ENCODE results near the gene XXYLT1. TPM values are rescaled to one million over a fixed set of nuclear protein-coding genes. Genes with fewer than 3 reads are reported as not detected.

The XXYLT1 gene
- total RNA-seq, 1 donor from 2014 or later, result 41.1 TPM

GRCh38 chr3:195113536-195114425, 157.2 kb downstream of the XXYLT1 start:
- no peaks in the 10 kb centered on the region for H3K9me3 Mint-ChIP-seq
- no peak overlapping the region for H3K4me3 Mint-ChIP-seq
- DNase-seq (ENCODE audit: low read depth, low spot score), result no peak
- H3K27ac Mint-ChIP-seq (ENCODE audit: unreplicated experiment), result no peak overlapping the region
- no peaks in the 10 kb centered on the region for H3K27me3 Mint-ChIP-seq (ENCODE audit: low read depth)
- H3K36me3 Mint-ChIP-seq (ENCODE audit: low read depth), result no peaks in the 10 kb centered on the region
- TF ChIP-seq CTCF (conservative IDR thresholded peaks at IDR 0.05), result no peak
- peaks cover 15% of the 10 kb centered on the region for H3K4me1 Mint-ChIP-seq

DNA sequence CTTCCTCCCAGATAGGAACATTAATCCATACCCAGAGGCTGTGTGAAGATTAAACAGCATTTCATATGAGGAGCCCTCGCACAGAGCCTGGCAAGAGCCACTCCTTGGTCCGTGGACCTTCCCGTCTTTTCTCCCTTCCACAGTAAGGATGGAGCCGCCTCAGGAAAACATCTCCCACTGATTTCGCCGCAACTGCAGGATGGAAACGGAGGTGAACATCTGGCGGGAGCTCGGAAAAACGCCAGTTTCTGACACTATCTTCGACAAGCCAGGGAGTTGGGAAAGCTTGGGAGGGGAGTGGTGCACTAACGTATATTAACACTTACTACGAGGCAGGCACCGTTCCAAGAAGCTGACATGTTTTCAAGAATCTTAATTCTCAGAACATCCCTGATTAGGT, 157.9 kb downstream of the XXYLT1 start:
- no peaks in the 10 kb centered on the region for H3K36me3 Mint-ChIP-seq (ENCODE audit: low read depth)
- H3K27me3 Mint-ChIP-seq (ENCODE audit: low read depth), result no peaks in the 10 kb centered on the region
- no peak for DNase-seq (ENCODE audit: low read depth, low spot score)
- H3K9me3 Mint-ChIP-seq, result no peaks in the 10 kb centered on the region
- no peak overlapping the region for H3K27ac Mint-ChIP-seq (ENCODE audit: unreplicated experiment)
- TF ChIP-seq CTCF (conservative IDR thresholded peaks at IDR 0.05), result no peak
- H3K4me3 Mint-ChIP-seq, result no peak overlapping the region
- peaks cover 13% of the 10 kb centered on the region for H3K4me1 Mint-ChIP-seq

DNA sequence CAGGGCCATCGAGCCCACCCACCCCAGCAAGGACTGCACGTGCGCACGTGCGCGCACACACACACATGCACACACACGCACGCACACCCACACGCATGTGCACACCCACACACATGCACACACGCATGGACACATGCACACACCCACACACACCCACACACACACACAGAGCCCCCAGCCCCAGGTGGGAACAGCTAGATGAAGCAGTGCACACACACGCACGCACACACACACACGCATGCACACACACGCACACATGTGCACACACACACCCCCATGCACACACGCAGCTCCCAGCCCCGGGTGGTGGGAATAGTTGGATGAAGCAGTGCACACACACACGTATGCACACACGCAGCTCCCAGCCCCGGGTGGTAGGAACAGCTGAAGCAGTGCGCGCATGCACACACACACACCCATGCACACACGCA, 158.6 kb downstream of the XXYLT1 start:
- no peak for TF ChIP-seq CTCF (conservative IDR thresholded peaks at IDR 0.05)
- H3K27me3 Mint-ChIP-seq (ENCODE audit: low read depth), result no peaks in the 10 kb centered on the region
- no peaks in the 10 kb centered on the region for H3K36me3 Mint-ChIP-seq (ENCODE audit: low read depth)

DNA sequence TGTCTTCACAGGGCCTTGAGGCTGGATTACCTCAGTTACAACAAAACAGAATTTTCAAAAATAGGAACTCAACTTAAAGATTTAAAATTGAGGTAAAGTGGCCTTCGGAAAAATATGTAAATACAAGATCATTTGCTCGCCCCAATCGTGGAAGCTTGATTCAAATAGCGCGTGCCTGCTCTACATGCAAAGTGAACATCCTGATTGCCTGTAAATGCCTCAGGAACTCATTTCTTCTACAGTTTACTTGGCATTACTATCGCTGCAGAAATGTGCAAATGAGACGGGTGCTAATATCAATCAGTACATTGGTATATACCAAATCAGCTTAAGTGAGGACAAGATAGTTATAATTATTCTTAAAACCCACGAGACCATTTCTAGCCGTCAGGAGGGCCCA, 159.2 kb downstream of the XXYLT1 start:
- Mint-ChIP-seq H3K4me3 (no peak overlapping the region), H3K4me1 (peaks cover 6% of the 10 kb centered on the region), H3K9me3 (no peaks in the 10 kb centered on the region), H3K27ac (ENCODE audit: unreplicated experiment) (no peak overlapping the region), H3K36me3 (ENCODE audit: low read depth) (no peaks in the 10 kb centered on the region), H3K27me3 (ENCODE audit: low read depth) (no peaks in the 10 kb centered on the region)
- DNase-seq (ENCODE audit: low read depth, low spot score), result no peak
- TF ChIP-seq CTCF (conservative IDR thresholded peaks at IDR 0.05), result no peak

More for the DNA sequence above, 158.6 kb downstream of the XXYLT1 start:
- Mint-ChIP-seq H3K4me3 (no peak overlapping the region), H3K4me1 (peaks cover 10% of the 10 kb centered on the region), H3K9me3 (no peaks in the 10 kb centered on the region), H3K27ac (ENCODE audit: unreplicated experiment) (no peak overlapping the region)
- DNase-seq (ENCODE audit: low read depth, low spot score), result no peak

DNA sequence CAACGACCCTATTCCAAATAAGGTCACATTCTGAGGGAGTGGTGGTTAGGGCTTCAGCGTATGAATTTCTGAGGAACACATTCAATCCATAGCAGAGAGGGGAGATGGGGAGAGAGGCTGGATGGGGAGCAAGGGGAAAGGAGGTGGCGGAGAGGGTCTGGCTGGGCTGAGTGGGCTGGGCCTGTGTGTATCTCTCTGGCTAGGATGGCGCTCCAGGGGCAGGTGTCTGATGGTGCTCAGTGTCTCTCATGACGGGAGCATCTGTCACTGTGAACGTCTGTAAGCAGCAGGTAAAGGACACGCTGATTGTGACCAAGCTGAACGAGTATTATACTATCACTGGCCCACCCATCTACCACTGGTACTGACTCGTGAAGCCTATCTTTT, 159.6 kb downstream of the XXYLT1 start:
- no peak overlapping the region for H3K4me3 Mint-ChIP-seq
- no peaks in the 10 kb centered on the region for H3K27me3 Mint-ChIP-seq (ENCODE audit: low read depth)
- no peaks in the 10 kb centered on the region for H3K36me3 Mint-ChIP-seq (ENCODE audit: low read depth)
- no peak for TF ChIP-seq CTCF (conservative IDR thresholded peaks at IDR 0.05)
- no peaks in the 10 kb centered on the region for H3K9me3 Mint-ChIP-seq
- no peak overlapping the region for H3K27ac Mint-ChIP-seq (ENCODE audit: unreplicated experiment)
- H3K4me1 Mint-ChIP-seq, result peaks cover 8% of the 10 kb centered on the region
- no peak for DNase-seq (ENCODE audit: low read depth, low spot score)
